Tibial artery (tissue), 4 donors: Measurements from ENCODE around the gene PDLIM4.

Experiments
- DNase-seq, 2 donors: peaks; one replicate each; pipeline ENCODE4 v3.0.0-alpha.2; 2019
- H3K27ac ChIP-seq, 2 donors: fragments of 200-600 bp; sonication (generic) in 1 of 2; 1 replicate in 1 of 2; 2 replicates in 1 of 2; pipeline ENCODE4 v1.5.1; 2018 to 2019; ENCODE audit warnings: mild to moderate bottlenecking in 1 of 2
- H3K27me3 ChIP-seq, 2 donors: fragments of 200-600 bp; sonication (generic) in 1 of 2; one replicate each; pipeline versions ENCODE4 v1.5.1 to v1.6.0; 2016 to 2019
- H3K36me3 ChIP-seq, 3 donors: fragments of 200-600 bp; sonication (generic) in 2 of 3; one replicate each; pipeline ENCODE4 v1.5.1; 2016 to 2019; ENCODE audit warnings: mild to moderate bottlenecking in 2 of 3
- H3K4me1 ChIP-seq, 4 donors: fragments of 200-600 bp; sonication (generic) in 2 of 4; 1 replicate in 3 of 4; 2 replicates in 1 of 4; pipeline ENCODE4 v1.5.1; 2016 to 2019
- H3K4me3 ChIP-seq, 2 donors: fragments of 200-600 bp; sonication (generic) in 1 of 2; 1 replicate in 1 of 2; 2 replicates in 1 of 2; pipeline ENCODE4 v1.5.1; 2018 to 2019; ENCODE audit warnings: mild to moderate bottlenecking in 2 of 2
- H3K9me3 ChIP-seq, 3 donors: fragments of 200-600 bp; sonication (generic) in 1 of 3; one replicate each; pipeline ENCODE4 v1.5.1; 2016 to 2019
- intact Hi-C: fragments of 100-400 bp; cut with DNase I; formaldehyde crosslinking; loops from one replicate; pipeline ENCODE4 v1.15.0; 2023; ENCODE audit warnings: low total_unique reads
- TF ChIP-seq, protein P1 (sequence below), 2 experiments: fragments of 200-600 bp in 1 of 2; fragments of 450-650 bp in 1 of 2; IDR thresholded peaks; one replicate each; pipeline ENCODE4 v1.5.1; 2017 to 2019; ENCODE audit warnings: antibody characterized with exemption in 2 of 2, mild to moderate bottlenecking in 1 of 2, moderate library complexity in 1 of 2

PDLIM4 gene

DNA sequence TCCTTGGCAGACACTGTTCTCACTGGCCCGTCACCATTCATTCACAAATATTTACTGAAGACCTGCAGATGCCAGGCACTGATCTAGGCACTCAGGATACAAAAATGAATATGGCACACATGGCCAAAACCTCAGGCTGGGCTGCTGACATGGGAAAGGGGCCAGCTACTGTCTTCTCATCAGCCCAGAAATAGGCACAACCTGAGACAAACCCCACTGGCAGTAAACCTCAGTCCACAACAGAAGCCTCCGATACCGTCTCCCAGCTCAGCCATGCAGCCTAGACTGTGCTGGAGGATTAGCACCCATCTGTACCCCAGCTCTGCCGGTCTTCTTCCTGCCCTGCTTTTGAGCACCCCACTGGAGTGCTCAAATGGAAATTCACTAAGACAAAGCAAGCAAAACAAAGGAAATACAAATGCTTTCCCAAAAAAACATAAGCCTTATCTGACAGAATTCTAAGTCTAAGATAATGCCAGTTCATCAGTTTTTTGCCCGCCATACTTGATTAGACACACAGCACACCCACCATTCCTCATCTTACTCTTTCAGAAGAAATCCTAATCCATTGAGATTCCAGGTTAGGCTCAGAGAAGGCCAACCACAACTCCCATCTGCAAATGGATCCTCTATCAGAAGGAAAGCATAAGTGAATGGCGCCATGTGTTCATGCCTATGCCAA is 38.1 kb upstream of the PDLIM4 start:
- TF ChIP-seq, protein P1, sequence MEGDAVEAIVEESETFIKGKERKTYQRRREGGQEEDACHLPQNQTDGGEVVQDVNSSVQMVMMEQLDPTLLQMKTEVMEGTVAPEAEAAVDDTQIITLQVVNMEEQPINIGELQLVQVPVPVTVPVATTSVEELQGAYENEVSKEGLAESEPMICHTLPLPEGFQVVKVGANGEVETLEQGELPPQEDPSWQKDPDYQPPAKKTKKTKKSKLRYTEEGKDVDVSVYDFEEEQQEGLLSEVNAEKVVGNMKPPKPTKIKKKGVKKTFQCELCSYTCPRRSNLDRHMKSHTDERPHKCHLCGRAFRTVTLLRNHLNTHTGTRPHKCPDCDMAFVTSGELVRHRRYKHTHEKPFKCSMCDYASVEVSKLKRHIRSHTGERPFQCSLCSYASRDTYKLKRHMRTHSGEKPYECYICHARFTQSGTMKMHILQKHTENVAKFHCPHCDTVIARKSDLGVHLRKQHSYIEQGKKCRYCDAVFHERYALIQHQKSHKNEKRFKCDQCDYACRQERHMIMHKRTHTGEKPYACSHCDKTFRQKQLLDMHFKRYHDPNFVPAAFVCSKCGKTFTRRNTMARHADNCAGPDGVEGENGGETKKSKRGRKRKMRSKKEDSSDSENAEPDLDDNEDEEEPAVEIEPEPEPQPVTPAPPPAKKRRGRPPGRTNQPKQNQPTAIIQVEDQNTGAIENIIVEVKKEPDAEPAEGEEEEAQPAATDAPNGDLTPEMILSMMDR (IDR thresholded peaks at IDR 0.05): no peak
- peak overlapping the region; percentile 64 to 95 for H3K27ac ChIP-seq

DNA sequence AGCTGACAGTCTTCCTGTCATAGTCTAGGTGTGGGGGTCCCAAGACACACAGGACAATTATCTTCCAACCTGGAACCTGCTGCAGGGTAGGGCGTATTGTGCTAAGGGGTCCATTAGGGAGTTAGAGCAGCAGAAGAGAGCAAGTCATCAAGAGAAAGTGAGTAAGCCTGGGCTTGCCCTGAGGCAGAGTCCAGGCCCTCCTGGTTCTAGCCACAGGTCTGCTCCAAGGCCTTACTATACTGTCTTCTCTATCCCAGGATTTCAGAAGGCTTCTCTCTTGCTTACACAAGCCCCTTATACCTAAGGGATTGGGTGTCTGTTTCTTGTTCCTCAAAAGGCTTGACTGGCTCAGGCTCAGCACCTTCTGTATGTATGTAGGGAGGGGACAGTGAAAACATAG is 37.5 kb upstream of the PDLIM4 start:
- no peak for DNase-seq
- peaks cover 5 to 18% (median 9%) of the 10 kb centered on the region in 3 donors for H3K36me3 ChIP-seq
- TF ChIP-seq, protein P1 (IDR thresholded peaks at IDR 0.05): no peak
- H3K27ac ChIP-seq: peak overlapping the region; percentile 64 to 95
- H3K27me3 ChIP-seq: no peaks in the 10 kb centered on the region
- H3K4me1 ChIP-seq: peaks cover 2 to 68% (median 52%) of the 10 kb centered on the region in 4 donors
- no peaks in the 10 kb centered on the region for H3K9me3 ChIP-seq
- intact Hi-C loops: no loop called here
- H3K4me3 ChIP-seq: no peak overlapping the region

More for the DNA sequence above, 38.1 kb upstream of the PDLIM4 start:
- intact Hi-C loops: no loop called here
- H3K4me1 ChIP-seq: peaks cover 7 to 68% (median 52%) of the 10 kb centered on the region in 4 donors
- H3K27me3 ChIP-seq: no peaks in the 10 kb centered on the region
- peaks cover 5 to 18% (median 9%) of the 10 kb centered on the region in 3 donors for H3K36me3 ChIP-seq
- H3K4me3 ChIP-seq: no peak overlapping the region
- H3K9me3 ChIP-seq: no peaks in the 10 kb centered on the region
- no peak for DNase-seq

DNA sequence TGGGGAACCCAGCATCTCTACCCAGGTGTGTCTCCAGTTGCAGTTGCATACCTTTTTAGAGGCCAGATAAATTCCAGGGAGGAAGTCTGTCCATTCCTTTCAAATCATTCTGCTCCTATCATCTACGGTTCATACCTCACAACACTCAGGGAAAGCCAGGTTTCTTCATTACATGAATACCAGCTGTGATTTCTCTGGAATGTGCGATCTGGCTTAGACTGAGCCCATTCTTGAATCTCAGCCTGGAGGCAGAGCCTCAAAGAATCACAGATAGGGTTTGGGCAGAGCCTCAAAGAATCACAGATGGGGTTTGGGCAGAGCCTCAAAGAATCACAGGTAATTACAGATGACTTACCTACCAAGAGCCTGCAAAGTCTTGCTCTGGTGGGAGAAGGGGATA is 37.0 kb upstream of the PDLIM4 start:
- TF ChIP-seq, protein P1 (IDR thresholded peaks at IDR 0.05): no peak
- Histone ChIP-seq H3K4me1 (peaks cover 0 to 69% (median 55%) of the 10 kb centered on the region in 4 donors), H3K27me3 (no peaks in the 10 kb centered on the region), H3K4me3 (no peak overlapping the region), H3K36me3 (peaks cover 5 to 18% (median 9%) of the 10 kb centered on the region in 3 donors), H3K9me3 (no peaks in the 10 kb centered on the region), H3K27ac (peak overlapping the region; percentile 64 to 95)
- intact Hi-C loops: no loop called here
- peak in 1 of 2 donors; percentile 49 for DNase-seq

DNA sequence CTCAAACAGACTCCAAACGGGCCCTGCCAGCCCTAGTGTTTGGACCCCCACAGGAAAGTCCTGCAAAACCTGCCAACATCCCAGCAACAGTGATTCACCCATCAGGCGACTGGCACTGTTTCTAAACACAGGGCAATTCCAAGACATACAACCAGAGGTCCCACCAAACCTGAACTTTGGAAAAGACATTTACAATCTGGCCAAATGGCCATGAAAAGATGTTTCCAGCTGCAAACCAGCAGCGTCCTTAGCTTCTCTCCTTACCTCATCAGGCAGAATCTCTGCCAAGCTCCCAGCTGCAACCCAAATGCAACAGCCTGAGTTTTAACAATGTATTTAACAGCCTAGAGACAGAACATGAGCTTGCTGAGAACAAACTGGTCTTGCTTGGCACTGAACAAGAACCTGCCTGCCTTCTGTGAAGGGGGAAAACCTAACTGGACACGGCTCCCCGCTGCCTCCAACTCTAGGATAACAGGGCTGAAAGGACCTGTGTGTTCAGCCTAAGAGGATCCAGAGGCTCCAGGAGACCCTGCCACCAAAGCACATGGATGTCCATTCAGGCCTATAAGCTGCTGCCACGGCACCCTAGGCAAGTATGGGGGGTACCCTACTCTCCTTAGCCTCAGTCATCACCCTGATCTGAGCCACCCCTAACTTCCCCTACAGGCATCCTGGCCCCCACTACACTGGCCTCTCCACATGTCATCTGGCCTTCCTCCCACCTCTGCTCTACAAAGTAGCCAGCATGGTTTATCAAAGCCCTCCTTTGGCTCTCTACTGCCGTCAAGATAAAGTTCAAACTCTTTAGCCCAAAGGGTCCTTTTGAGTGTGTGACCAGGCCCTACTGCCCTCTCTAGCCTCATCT is 35.5 kb upstream of the PDLIM4 start:
- H3K4me3 ChIP-seq: no peak overlapping the region
- peaks cover 3 to 14% (median 7%) of the 10 kb centered on the region in 3 donors for H3K36me3 ChIP-seq
- H3K4me1 ChIP-seq: peaks cover 0 to 79% (median 66%) of the 10 kb centered on the region in 4 donors
- intact Hi-C loops: no loop called here
- H3K27me3 ChIP-seq: no peaks in the 10 kb centered on the region
- H3K9me3 ChIP-seq: no peaks in the 10 kb centered on the region
- TF ChIP-seq, protein P1 (IDR thresholded peaks at IDR 0.05): peak; percentile 12 to 35
- DNase-seq: peak; percentile 63 to 90
- H3K27ac ChIP-seq: peak overlapping the region; percentile 79 to 95

DNA sequence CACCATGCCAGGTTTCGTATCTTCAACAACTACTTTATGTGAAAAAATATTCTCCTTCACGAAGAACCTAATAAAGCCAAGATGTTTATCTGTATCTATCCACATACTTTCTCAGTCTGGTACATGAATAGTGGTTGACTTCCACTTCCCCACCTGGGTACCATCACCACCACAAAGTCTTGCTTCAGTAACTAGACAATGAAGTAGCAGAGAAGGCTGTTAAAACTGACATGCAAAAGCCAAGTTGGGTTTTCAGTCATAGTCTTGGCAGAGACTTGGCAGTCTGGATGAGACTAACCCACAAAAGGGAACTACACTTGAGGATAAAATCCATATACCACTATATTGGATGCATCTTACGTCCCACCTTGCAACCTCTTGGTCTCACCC is 34.9 kb upstream of the PDLIM4 start:
- TF ChIP-seq, protein P1 (IDR thresholded peaks at IDR 0.05): no peak
- peaks cover 0 to 83% (median 68%) of the 10 kb centered on the region in 4 donors for H3K4me1 ChIP-seq

More for the DNA sequence above, 34.9 kb upstream of the PDLIM4 start:
- intact Hi-C loops: no loop called here
- Histone ChIP-seq H3K9me3 (no peaks in the 10 kb centered on the region), H3K36me3 (peaks cover 0 to 7% (median under 1%) of the 10 kb centered on the region in 3 donors), H3K27me3 (no peaks in the 10 kb centered on the region), H3K27ac (peak overlapping the region; percentile 79 to 95), H3K4me3 (no peak overlapping the region)
- DNase-seq: no peak
